Skeletal muscle satellite cell (primary cell): ENCODE data around the gene PCBD1. TPM values are rescaled to one million over a fixed set of nuclear protein-coding genes. Genes with fewer than 3 reads are reported as not detected.
A peak's percentile ranks its signal among the peaks of the same experiment; 100 is the strongest.

Experiments used
- H3K27me3 ChIP-seq: 2 replicates; pipeline ENCODE4 v1.7.0; 2013; ENCODE audit warnings: low read length; ENCODE audit not compliant: control insufficient read depth, insufficient read depth
- H3K36me3 ChIP-seq: 2 replicates; pipeline ENCODE4 v1.7.0; 2013; ENCODE audit warnings: mild to moderate bottlenecking, control low read depth, low read length; ENCODE audit not compliant: insufficient read depth
- H3K4me1 ChIP-seq: 2 replicates; pipeline ENCODE4 v1.7.0; 2013; ENCODE audit warnings: low read length; ENCODE audit not compliant: control insufficient read depth, insufficient read depth
- H3K4me2 ChIP-seq: 2 replicates; pipeline ENCODE4 v1.7.0; 2013; ENCODE audit warnings: mild to moderate bottlenecking, low read length
- H3K4me3 ChIP-seq: 2 replicates; pipeline ENCODE4 v1.7.0; 2013; ENCODE audit warnings: low read length
- H3K9ac ChIP-seq: 2 replicates; pipeline ENCODE4 v1.7.0; 2013; ENCODE audit warnings: mild to moderate bottlenecking, low read depth, low read length, moderate library complexity
- H3K9me3 ChIP-seq: replicated peaks from 2 replicates; pipeline ENCODE4 v1.7.0; 2013; ENCODE audit warnings: mild to moderate bottlenecking, control low read depth, low read length
- total RNA-seq: library from RNA; depleted of rRNA; stranded (reverse); fragments of >200 nt; gene quantifications from 2 replicates; pipeline ENCODE4 v1.2.3, GENCODE V29; 2012; rRNA removed

Gene PCBD1
- total RNA-seq, result 22.3 and 28.4 TPM in 2 replicates

DNA sequence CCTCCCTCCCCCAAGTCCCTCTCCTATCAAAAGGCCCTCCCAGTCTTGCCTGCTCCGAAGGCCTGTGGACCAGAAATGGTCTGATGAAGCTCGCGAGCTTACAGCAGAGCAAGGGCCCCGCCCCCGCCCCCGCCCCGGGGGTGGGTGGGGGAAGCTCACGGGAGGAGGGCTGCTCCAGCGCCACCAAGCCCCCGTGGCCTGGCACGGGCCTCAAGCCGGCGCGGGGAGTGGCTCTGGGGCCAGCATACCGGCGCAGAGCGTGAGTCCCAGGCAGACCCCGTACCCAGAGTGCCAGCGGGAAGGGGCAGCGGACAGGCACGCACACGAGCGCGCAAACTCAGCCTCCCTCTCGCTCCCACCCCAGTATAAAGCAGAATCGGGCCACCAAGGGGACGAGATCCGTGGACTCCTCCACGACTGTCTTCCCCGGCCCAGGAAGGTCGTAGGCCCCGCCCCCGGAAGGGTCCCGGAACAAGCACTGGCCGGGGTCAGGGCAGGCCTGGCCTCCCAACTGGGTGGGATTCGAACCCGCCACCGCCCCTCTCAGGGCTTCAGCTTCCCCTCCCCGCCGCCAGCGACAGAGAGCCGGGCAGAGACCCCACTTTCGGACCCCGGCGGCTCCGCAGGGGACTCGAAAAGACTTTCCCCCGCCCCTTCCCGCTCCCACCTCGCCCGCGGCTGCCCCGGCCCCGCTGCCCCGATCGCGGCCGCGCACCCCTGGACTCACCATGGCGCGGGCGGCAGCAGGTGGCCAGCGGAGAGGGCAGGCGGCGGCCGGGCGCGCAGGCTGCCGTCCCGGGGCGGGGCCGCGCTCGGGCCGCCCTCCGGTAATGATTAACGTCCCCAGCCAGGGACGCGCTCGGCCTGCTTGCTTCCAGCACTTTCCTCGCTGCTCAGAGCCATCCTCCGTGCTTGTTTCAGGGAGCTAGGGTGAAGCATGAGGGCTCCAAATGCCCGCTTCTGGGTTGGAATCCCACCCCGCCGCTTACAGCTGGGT, at the start of gene PCBD1:
Gene PCBD1, minus strand, starts transcription at position 762 of the 997 bp plus-strand sequence. Its CDS starts 32 bp downstream, at position 730.
- H3K27me3 ChIP-seq, result no peaks in the 10 kb centered on the region
- H3K4me2 ChIP-seq, result peak within 1 kb of the TSS; percentile 90
- H3K9me3 ChIP-seq, result no peaks in the 10 kb centered on the region
- H3K4me1 ChIP-seq, result peaks cover 25% of the 10 kb centered on the region
- no peaks in the 10 kb centered on the region for H3K36me3 ChIP-seq
- peak within 1 kb of the TSS; percentile 60 for H3K9ac ChIP-seq
- peak within 1 kb of the TSS; percentile 70 for H3K4me3 ChIP-seq

- Histone ChIP-seq H3K27me3 (peaks cover 74% of the 10 kb centered on the region), H3K36me3 (no peaks in the 10 kb centered on the region), H3K4me3 (no peak overlapping the region), H3K9ac (no peak overlapping the region), H3K4me2 (no peak overlapping the region), H3K9me3 (no peaks in the 10 kb centered on the region), H3K4me1 (no peaks in the 10 kb centered on the region)
Measured at GRCh38 chr10:70937661-70938060, 49.3 kb upstream of the PCBD1 start.

- H3K4me2 ChIP-seq, result no peak overlapping the region
- H3K9me3 ChIP-seq, result no peaks in the 10 kb centered on the region
- H3K4me1 ChIP-seq, result no peaks in the 10 kb centered on the region
- H3K27me3 ChIP-seq, result peaks cover 81% of the 10 kb centered on the region
- no peak overlapping the region for H3K4me3 ChIP-seq
- no peak overlapping the region for H3K9ac ChIP-seq
- no peaks in the 10 kb centered on the region for H3K36me3 ChIP-seq
Measured at GRCh38 chr10:70936111-70936510, 47.7 kb upstream of the PCBD1 start.

- H3K9ac ChIP-seq, result no peak overlapping the region
- no peak overlapping the region for H3K4me3 ChIP-seq
- no peak overlapping the region for H3K4me2 ChIP-seq
- no peaks in the 10 kb centered on the region for H3K4me1 ChIP-seq
- H3K9me3 ChIP-seq, result no peaks in the 10 kb centered on the region
- no peaks in the 10 kb centered on the region for H3K36me3 ChIP-seq
- H3K27me3 ChIP-seq, result peaks cover 85% of the 10 kb centered on the region
Measured at GRCh38 chr10:70935631-70936030, 47.3 kb upstream of the PCBD1 start.

- Histone ChIP-seq H3K9ac (no peak overlapping the region), H3K4me2 (no peak overlapping the region), H3K27me3 (peaks cover 85% of the 10 kb centered on the region), H3K4me1 (no peaks in the 10 kb centered on the region), H3K36me3 (no peaks in the 10 kb centered on the region), H3K9me3 (no peaks in the 10 kb centered on the region), H3K4me3 (no peak overlapping the region)
Measured at GRCh38 chr10:70935125-70935625, 46.8 kb upstream of the PCBD1 start.

- Histone ChIP-seq H3K27me3 (peaks cover 86% of the 10 kb centered on the region), H3K9ac (no peak overlapping the region), H3K9me3 (no peaks in the 10 kb centered on the region), H3K36me3 (no peaks in the 10 kb centered on the region), H3K4me1 (no peaks in the 10 kb centered on the region), H3K4me3 (no peak overlapping the region), H3K4me2 (no peak overlapping the region)
Measured at GRCh38 chr10:70934701-70935100, 46.3 kb upstream of the PCBD1 start.

DNA sequence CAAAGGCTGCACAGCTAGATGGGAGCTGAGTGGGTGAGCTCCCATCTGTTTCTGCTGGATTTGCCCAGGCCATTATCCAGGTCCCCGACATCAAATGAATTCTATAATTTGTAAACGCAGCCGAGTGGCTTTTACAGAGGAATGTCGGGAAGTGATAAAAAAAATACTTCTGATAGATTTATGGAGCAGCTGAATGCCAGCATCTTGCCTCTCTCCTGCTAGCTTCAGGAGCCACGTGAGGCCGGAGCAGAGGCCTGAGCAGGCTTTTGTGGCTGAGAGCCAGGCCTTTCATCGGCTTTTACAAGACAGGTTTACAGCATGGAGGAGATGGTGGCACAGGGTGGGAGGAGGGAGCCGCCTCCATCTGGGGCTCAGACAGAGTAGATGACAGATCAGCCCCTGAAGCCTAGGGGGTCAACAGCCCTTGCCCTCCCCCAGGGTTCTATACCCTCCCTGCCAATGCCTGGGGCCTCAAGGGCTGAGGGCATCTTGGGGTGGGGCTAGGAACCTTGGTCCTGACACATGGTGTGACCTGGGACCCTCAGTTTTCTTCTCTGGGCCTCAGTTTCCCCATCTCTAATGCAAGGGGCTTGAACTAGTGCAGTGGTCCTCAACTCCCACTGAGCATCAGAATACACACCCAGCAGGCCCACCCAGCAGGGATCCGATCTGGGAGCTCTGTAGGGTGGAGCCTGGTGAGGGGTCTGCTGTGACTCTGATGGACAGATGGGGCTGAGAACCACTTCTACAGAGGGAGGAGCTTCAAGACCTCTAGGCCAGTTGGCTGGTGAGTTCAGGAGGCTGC, 44.2 kb upstream of the PCBD1 start:
- Histone ChIP-seq H3K4me3 (no peak overlapping the region), H3K4me1 (no peaks in the 10 kb centered on the region), H3K9me3 (no peaks in the 10 kb centered on the region), H3K4me2 (no peak overlapping the region), H3K9ac (no peak overlapping the region), H3K27me3 (peaks cover 80% of the 10 kb centered on the region), H3K36me3 (no peaks in the 10 kb centered on the region)

GRCh38 chr10:70931168-70931815, 42.9 kb upstream of the PCBD1 start:
- no peak overlapping the region for H3K4me3 ChIP-seq
- peaks cover 83% of the 10 kb centered on the region for H3K27me3 ChIP-seq
- no peaks in the 10 kb centered on the region for H3K9me3 ChIP-seq
- H3K36me3 ChIP-seq, result no peaks in the 10 kb centered on the region
- H3K4me2 ChIP-seq, result no peak overlapping the region
- no peak overlapping the region for H3K9ac ChIP-seq
- H3K4me1 ChIP-seq, result peaks cover 3% of the 10 kb centered on the region

DNA sequence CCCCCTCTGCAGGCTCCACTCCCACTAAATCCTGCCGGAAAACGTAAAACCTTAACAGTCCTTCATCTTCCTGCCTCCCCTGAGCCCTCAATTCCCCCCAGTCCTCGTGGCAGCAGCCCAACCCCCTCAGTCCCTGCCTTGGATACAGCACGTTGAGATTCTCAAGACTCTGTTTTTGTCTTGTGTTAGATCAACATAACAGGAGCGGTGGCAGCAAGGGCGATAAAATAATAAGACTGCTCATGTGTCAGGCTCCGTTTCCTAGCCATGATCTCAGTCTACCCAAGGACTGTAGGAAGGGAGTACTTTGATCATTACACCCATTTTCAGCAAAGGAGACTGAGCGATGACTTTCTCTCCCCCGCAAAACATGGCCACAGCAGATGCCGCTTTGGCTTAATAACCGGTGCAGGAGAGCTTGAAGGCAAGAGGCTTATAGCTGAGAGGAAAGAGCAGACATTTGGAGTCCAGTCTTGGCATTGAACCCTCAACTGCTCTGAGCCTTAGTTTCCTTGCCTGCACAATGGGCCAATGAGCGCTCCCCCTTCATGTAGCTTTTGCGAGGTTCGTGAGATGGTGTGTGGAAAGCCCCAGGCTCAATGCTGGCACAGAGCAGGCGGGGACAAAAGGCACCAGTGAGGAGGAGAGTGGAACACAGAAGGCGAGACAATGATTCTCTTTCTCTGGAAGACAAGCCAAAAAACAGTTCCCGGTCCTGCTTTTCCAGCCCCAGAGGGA, 42.1 kb upstream of the PCBD1 start:
- no peak overlapping the region for H3K4me3 ChIP-seq
- peaks cover 78% of the 10 kb centered on the region for H3K27me3 ChIP-seq
- H3K4me1 ChIP-seq, result peaks cover 3% of the 10 kb centered on the region
- no peak overlapping the region for H3K4me2 ChIP-seq
- H3K9me3 ChIP-seq, result no peaks in the 10 kb centered on the region
- no peaks in the 10 kb centered on the region for H3K36me3 ChIP-seq
- no peak overlapping the region for H3K9ac ChIP-seq

DNA sequence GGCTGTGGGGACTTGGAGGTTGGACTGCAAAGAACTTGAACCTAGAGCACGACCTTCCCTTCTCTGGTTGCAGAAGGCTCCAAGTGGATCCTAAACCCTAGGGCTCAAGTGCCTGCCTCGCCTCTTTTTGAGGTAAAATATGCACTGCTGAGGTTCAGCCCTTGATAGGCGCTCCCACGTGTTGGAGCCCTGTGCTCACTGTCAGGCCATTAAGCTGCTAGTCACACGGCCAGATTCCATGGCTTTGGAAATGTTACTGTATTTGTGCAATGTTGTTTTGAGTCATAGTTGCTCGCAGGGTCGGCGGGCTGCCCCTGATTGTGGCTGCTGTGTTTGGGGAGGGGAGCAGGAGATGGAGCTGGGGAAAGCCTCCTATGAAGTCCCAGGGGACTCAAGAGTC, 39.8 kb upstream of the PCBD1 start:
- H3K9me3 ChIP-seq, result no peaks in the 10 kb centered on the region
- no peak overlapping the region for H3K9ac ChIP-seq
- H3K4me1 ChIP-seq, result peaks cover 3% of the 10 kb centered on the region
- peaks cover 70% of the 10 kb centered on the region for H3K27me3 ChIP-seq
- no peak overlapping the region for H3K4me3 ChIP-seq
- no peaks in the 10 kb centered on the region for H3K36me3 ChIP-seq
- H3K4me2 ChIP-seq, result no peak overlapping the region
